H9 (cell line): Measurements from ENCODE around the gene ASPM. TPM values are rescaled to one million over a fixed set of nuclear protein-coding genes. Genes with fewer than 3 reads are reported as not detected.

Source experiments
- DNase-seq: peaks from one replicate; pipeline ENCODE4 v3.0.0-alpha.2; 2017
- H2AFZ ChIP-seq: one replicate; pipeline ENCODE4 v1.6.1; 2013; ENCODE audit warnings: mild to moderate bottlenecking, low read length, control low read depth, moderate library complexity
- H2AK5ac ChIP-seq: 2 replicates; pipeline ENCODE4 v1.6.1; 2013; ENCODE audit warnings: low read length, control low read depth, mixed read lengths; ENCODE audit not compliant: insufficient read length
- H2BK120ac ChIP-seq: one replicate; pipeline ENCODE4 v1.6.1; 2013; ENCODE audit warnings: low read depth, mild to moderate bottlenecking, low read length, control low read depth, inconsistent platforms; ENCODE audit not compliant: poor library complexity, severe bottlenecking
- H2BK12ac ChIP-seq: 2 replicates; pipeline ENCODE4 v1.6.1; 2013; ENCODE audit warnings: low read length, control low read depth, mixed read lengths, low read depth; ENCODE audit not compliant: insufficient read length
- H2BK15ac ChIP-seq: 2 replicates; pipeline ENCODE4 v1.6.1; 2013; ENCODE audit warnings: low read depth, low read length, control low read depth
- H2BK20ac ChIP-seq: one replicate; pipeline ENCODE4 v1.6.1; 2013; ENCODE audit warnings: low read depth, mild to moderate bottlenecking, low read length, control low read depth, inconsistent platforms; ENCODE audit not compliant: poor library complexity, severe bottlenecking
- H2BK5ac ChIP-seq: 2 replicates; pipeline ENCODE4 v1.6.1; 2013; ENCODE audit warnings: low read length, control low read depth, mixed read lengths; ENCODE audit not compliant: insufficient read length
- H3K14ac ChIP-seq: 2 replicates; pipeline ENCODE4 v1.6.1; 2013; ENCODE audit warnings: low read length, control low read depth; ENCODE audit not compliant: insufficient read depth
- H3K18ac ChIP-seq: 2 replicates; pipeline ENCODE4 v1.6.1; 2013; ENCODE audit warnings: low read depth, mild to moderate bottlenecking, mixed read lengths, low read length, control low read depth; ENCODE audit not compliant: insufficient read length
- H3K23ac ChIP-seq: 2 replicates; pipeline ENCODE4 v1.6.1; 2013; ENCODE audit warnings: low read length, control low read depth, mixed read lengths, low read depth; ENCODE audit not compliant: insufficient read length
- H3K23me2 ChIP-seq: 2 replicates; pipeline ENCODE4 v1.6.1; 2013; ENCODE audit warnings: low read depth, mild to moderate bottlenecking, mixed read lengths, low read length, control low read depth; ENCODE audit not compliant: insufficient read length, poor library complexity, severe bottlenecking
- H3K27ac ChIP-seq: 2 replicates; pipeline ENCODE4 v1.5.1; 2013; ENCODE audit warnings: low read length, control low read depth, mixed read lengths, low read depth; ENCODE audit not compliant: insufficient read length
- H3K27me3 ChIP-seq: 2 replicates; pipeline ENCODE4 v1.6.1; 2013; ENCODE audit warnings: low read length, control low read depth, inconsistent platforms; ENCODE audit not compliant: insufficient read depth
- H3K4ac ChIP-seq: 2 replicates; pipeline ENCODE4 v1.6.1; 2013; ENCODE audit warnings: low read depth, mild to moderate bottlenecking, control low read depth, inconsistent platforms, low read length, moderate library complexity
- H3K4me1 ChIP-seq: 2 replicates; pipeline ENCODE4 v1.6.1; 2013; ENCODE audit warnings: low read length, control low read depth, inconsistent platforms; ENCODE audit not compliant: insufficient read depth
- H3K4me2 ChIP-seq: 2 replicates; pipeline ENCODE4 v1.6.1; 2013; ENCODE audit warnings: low read length, control low read depth, mixed read lengths; ENCODE audit not compliant: insufficient read length, insufficient read depth
- H3K56ac ChIP-seq: 2 replicates; pipeline ENCODE4 v1.6.1; 2013; ENCODE audit warnings: low read depth, mild to moderate bottlenecking, mixed read lengths, low read length, control low read depth; ENCODE audit not compliant: insufficient read length
- H3K79me1 ChIP-seq: 2 replicates; pipeline ENCODE4 v1.6.1; 2013; ENCODE audit warnings: low read depth, mild to moderate bottlenecking, moderate library complexity, low read length, control low read depth, inconsistent platforms; ENCODE audit not compliant: insufficient read depth, poor library complexity, severe bottlenecking
- H3K79me2 ChIP-seq: 2 replicates; pipeline ENCODE4 v1.6.1; 2013; ENCODE audit warnings: low read length, control low read depth, inconsistent platforms; ENCODE audit not compliant: insufficient read depth
- H3K9ac ChIP-seq: 2 replicates; pipeline ENCODE4 v1.6.1; 2013; ENCODE audit warnings: low read length, control low read depth, mixed read lengths; ENCODE audit not compliant: insufficient read length; ENCODE audit errors: extremely low read depth
- H3K9me3 ChIP-seq: one replicate; pipeline ENCODE4 v1.6.1; 2013; ENCODE audit warnings: low read depth, low read length, inconsistent platforms; ENCODE audit not compliant: control insufficient read depth
- H3T11ph ChIP-seq: one replicate; pipeline ENCODE4 v1.6.1; 2013; ENCODE audit warnings: mild to moderate bottlenecking, low read length, control low read depth, inconsistent platforms
- H4K20me1 ChIP-seq: one replicate; pipeline ENCODE4 v1.6.1; 2013; ENCODE audit not compliant: control insufficient read depth, insufficient read length, insufficient read depth
- H4K5ac ChIP-seq: 2 replicates; pipeline ENCODE4 v1.6.1; 2013; ENCODE audit warnings: low read depth, mild to moderate bottlenecking, mixed read lengths, low read length, control low read depth; ENCODE audit not compliant: insufficient read length
- H4K8ac ChIP-seq: replicated peaks from 2 replicates; pipeline ENCODE4 v1.6.1; 2013; ENCODE audit warnings: low read length, control low read depth, mixed read lengths, low read depth; ENCODE audit not compliant: insufficient read length
- H4K91ac ChIP-seq: 2 replicates; pipeline ENCODE4 v1.6.1; 2013; ENCODE audit warnings: low read depth, mild to moderate bottlenecking, moderate library complexity, mixed read lengths, low read length, control low read depth; ENCODE audit not compliant: insufficient read length
- H3K27ac Mint-ChIP-seq, 3 experiments: 2 replicates in 2 of 3; 3 replicates in 1 of 3; pipeline ENCODE4 v1.8.0; 2020 to 2021; ENCODE audit warnings: mixed read lengths in 3 of 3, mild to moderate bottlenecking in 1 of 3, moderate library complexity in 1 of 3
- H3K27me3 Mint-ChIP-seq: 2 replicates; pipeline ENCODE4 v1.8.0; 2021; ENCODE audit warnings: low read depth, mild to moderate bottlenecking, moderate library complexity, mixed read lengths
- H3K36me3 Mint-ChIP-seq, 3 experiments: 2 replicates in 2 of 3; 3 replicates in 1 of 3; pipeline ENCODE4 v1.8.0; 2020 to 2021; ENCODE audit warnings: low read depth in 3 of 3, mixed read lengths in 3 of 3; ENCODE audit not compliant: insufficient read depth in 1 of 3
- H3K4me1 Mint-ChIP-seq, 2 experiments: 2 replicates each; pipeline ENCODE4 v1.8.0; 2020; ENCODE audit warnings: mixed read lengths in 2 of 2
- H3K4me3 Mint-ChIP-seq, 2 experiments: 2 replicates in 1 of 2; 3 replicates in 1 of 2; pipeline ENCODE4 v1.8.0; 2020 to 2021; ENCODE audit warnings: mild to moderate bottlenecking in 2 of 2, mixed read lengths in 2 of 2, moderate library complexity in 1 of 2
- H3K9me3 Mint-ChIP-seq, 2 experiments: 2 replicates in 1 of 2; 3 replicates in 1 of 2; pipeline ENCODE4 v1.8.0; 2020; ENCODE audit warnings: mild to moderate bottlenecking in 2 of 2, mixed read lengths in 2 of 2, moderate library complexity in 1 of 2
- WGBS: extraction: QIAGEN DNeasy Blood & Tissue Kit; methylation state at CpG from one replicate; pipeline ENCODE4 v1.1.7; 2013; ENCODE audit warnings: missing lambda C conversion rate, low lambda C conversion rate, mixed read lengths; ENCODE audit not compliant: insufficient read length; ENCODE audit errors: extremely low coverage; 5-methylcytosine and 5-hydroxymethylcytosine counted together
- total RNA-seq: library from RNA; stranded (reverse); gene quantifications from 2 replicates; pipeline ENCODE4 v1.2.1, GENCODE V29; 2021
- TF ChIP-seq, protein P1 (sequence below): fragments of 200-600 bp; sonication (generic); conservative IDR thresholded peaks from 3 replicates; pipeline ENCODE4 v1.8.0; 2021; ENCODE audit warnings: antibody characterized with exemption, mild to moderate bottlenecking

The ASPM gene
- total RNA-seq, 1 experiment from 2014 or later = 34.9 TPM

- peaks cover 22% of the 10 kb centered on the region for H3K9me3 ChIP-seq
- no peaks in the 10 kb centered on the region for H3K4me1 ChIP-seq
- no peak overlapping the region for H2BK15ac ChIP-seq
- no peak overlapping the region for H2BK20ac ChIP-seq
- no peak overlapping the region for H2AK5ac ChIP-seq
- H3K23me2 ChIP-seq = no peaks in the 10 kb centered on the region
- H3K4me3 Mint-ChIP-seq = no peak overlapping the region
- H3K4ac ChIP-seq = no peak overlapping the region
- no peaks in the 10 kb centered on the region for H3K79me2 ChIP-seq
- no peak overlapping the region for H3K18ac ChIP-seq
- no CpG with 5 or more reads among the region's 5 CpGs for WGBS
- H3K36me3 Mint-ChIP-seq = peaks cover 58 to 79% (median 77%) of the 10 kb centered on the region in 3 experiments
- no peak overlapping the region for H4K91ac ChIP-seq
- no peak for DNase-seq
- H3K79me1 ChIP-seq = no peaks in the 10 kb centered on the region
- H3K9me3 Mint-ChIP-seq = peaks cover 38 to 41% of the 10 kb centered on the region in 2 experiments
- H2BK5ac ChIP-seq = no peak overlapping the region
- no peak overlapping the region for H4K5ac ChIP-seq
- H3K27me3 Mint-ChIP-seq = no peaks in the 10 kb centered on the region
- no peak overlapping the region for H3K9ac ChIP-seq
- no peak overlapping the region for H3T11ph ChIP-seq
- no peak overlapping the region for H3K27ac Mint-ChIP-seq
- H2BK12ac ChIP-seq = no peak overlapping the region
- H3K56ac ChIP-seq = no peak overlapping the region
- H3K14ac ChIP-seq = no peak overlapping the region
- H4K20me1 ChIP-seq = no peaks in the 10 kb centered on the region
- no peaks in the 10 kb centered on the region for H3K27me3 ChIP-seq
- H3K27ac ChIP-seq = no peak overlapping the region
- H3K23ac ChIP-seq = no peak overlapping the region
- no peak overlapping the region for H3K4me2 ChIP-seq
- H4K8ac ChIP-seq = no peak overlapping the region
- TF ChIP-seq, protein P1, sequence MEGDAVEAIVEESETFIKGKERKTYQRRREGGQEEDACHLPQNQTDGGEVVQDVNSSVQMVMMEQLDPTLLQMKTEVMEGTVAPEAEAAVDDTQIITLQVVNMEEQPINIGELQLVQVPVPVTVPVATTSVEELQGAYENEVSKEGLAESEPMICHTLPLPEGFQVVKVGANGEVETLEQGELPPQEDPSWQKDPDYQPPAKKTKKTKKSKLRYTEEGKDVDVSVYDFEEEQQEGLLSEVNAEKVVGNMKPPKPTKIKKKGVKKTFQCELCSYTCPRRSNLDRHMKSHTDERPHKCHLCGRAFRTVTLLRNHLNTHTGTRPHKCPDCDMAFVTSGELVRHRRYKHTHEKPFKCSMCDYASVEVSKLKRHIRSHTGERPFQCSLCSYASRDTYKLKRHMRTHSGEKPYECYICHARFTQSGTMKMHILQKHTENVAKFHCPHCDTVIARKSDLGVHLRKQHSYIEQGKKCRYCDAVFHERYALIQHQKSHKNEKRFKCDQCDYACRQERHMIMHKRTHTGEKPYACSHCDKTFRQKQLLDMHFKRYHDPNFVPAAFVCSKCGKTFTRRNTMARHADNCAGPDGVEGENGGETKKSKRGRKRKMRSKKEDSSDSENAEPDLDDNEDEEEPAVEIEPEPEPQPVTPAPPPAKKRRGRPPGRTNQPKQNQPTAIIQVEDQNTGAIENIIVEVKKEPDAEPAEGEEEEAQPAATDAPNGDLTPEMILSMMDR = no peak
- peaks cover 3 to 15% of the 10 kb centered on the region in 2 experiments; a peak in 2 of 4 replicates for H3K4me1 Mint-ChIP-seq
- H2BK120ac ChIP-seq = no peak overlapping the region
- no peak overlapping the region for H2AFZ ChIP-seq
These were observed 43.2 kb downstream of the ASPM start for GRCh38 chr1:197103300-197103699.
